Measurements from ENCODE around the gene CCNQ. TPM values are rescaled to one million over a fixed set of nuclear protein-coding genes. Genes with fewer than 3 reads are reported as not detected.

CCNQ gene
- total and polyA plus RNA-seq, 10 of the 15 experiments (the other 5 are each of a cell fraction or from before 2014, with no cell fraction given) = 0.45 to 36.2 (median 18.2) TPM

- 11% methylated on average over 5 of the region's 5 CpGs for WGBS (ENCODE audit: insufficient coverage, insufficient replicate concordance, low lambda C conversion rate, missing lambda C conversion rate)
- ChIA-PET POLR2A (interaction anchor here (0.7 kb wide), 1 partner anchor 9 kb away, joined by 3 read pairs; no protein-coding TSS in a partner anchor), RAD21 (ENCODE audit: unreplicated experiment) (no interaction called here), CTCF (interaction anchor here (2.2 kb wide), 1 partner anchor 31 kb away, joined by 6 read pairs; no protein-coding TSS in a partner anchor), SMC1A (ENCODE audit: uncharacterized antibody, unreplicated experiment) (interaction anchor here (0.6 kb wide), 1 partner anchor 26 kb away, joined by 3 read pairs; no protein-coding TSS in a partner anchor)
- intact Hi-C loops (cut with micrococcal nuclease; ENCODE audit: unreplicated experiment) = no loop called here
- Histone ChIP-seq H3K9ac (ENCODE audit: control insufficient read depth, insufficient read depth, low read length) (no peak overlapping the region), H3K36me3 (ENCODE audit: control insufficient read depth in 2 of 2, insufficient read depth in 2 of 2, low read length in 1 of 2) (no peaks in the 10 kb centered on the region), H3K4me3 (no peak overlapping the region), H2AFZ (ENCODE audit: control insufficient read depth, low read depth, low read length) (no peak overlapping the region), H4K20me1 (ENCODE audit: control insufficient read depth, insufficient read depth) (no peaks in the 10 kb centered on the region), H3K27ac (ENCODE audit: control insufficient read depth, insufficient read depth) (no peak overlapping the region), H3K4me2 (ENCODE audit: control insufficient read depth, insufficient read depth) (no peak overlapping the region), H3K9me3 (replicated peaks; ENCODE audit: control insufficient read depth, insufficient read depth, low read length) (no peaks in the 10 kb centered on the region; the same call in 2 of the 3 replicates), H3K4me1 (ENCODE audit: control insufficient read depth, insufficient read depth, low read length) (no peaks in the 10 kb centered on the region), H3K79me2 (ENCODE audit: control insufficient read depth, insufficient read depth, low read length) (no peaks in the 10 kb centered on the region), H3K27me3 (replicated peaks in 1 of 2; ENCODE audit: control insufficient read depth in 2 of 2, insufficient read depth in 2 of 2, low read length in 1 of 2) (peaks cover 1 to 2% of the 10 kb centered on the region in 2 experiments; a peak in 2 of 4 replicates)
- in situ Hi-C loops (cut with MboI) = no loop called here
- BruUV-seq (replicated peaks) = no TSS peak
- FAIRE-seq = no peak
- ATAC-seq = no peak
- no peak for DNase-seq (ENCODE audit: low read depth, low spot score)
- TF ChIP-seq FOS (IDR thresholded peaks at IDR 0.05; ENCODE audit: borderline replicate concordance, extremely low read depth, insufficient read length) = no peak
- TF ChIP-seq IRF4 (IDR thresholded peaks at IDR 0.05; ENCODE audit: low read depth, low read length) = no peak
- TF ChIP-seq IRF5 (IDR thresholded peaks at IDR 0.05; ENCODE audit: borderline replicate concordance) = no peak
- no peak for TF ChIP-seq RELA (IDR thresholded peaks at IDR 0.05; ENCODE audit: borderline replicate concordance, partially characterized antibody)
- TF ChIP-seq, protein P1, sequence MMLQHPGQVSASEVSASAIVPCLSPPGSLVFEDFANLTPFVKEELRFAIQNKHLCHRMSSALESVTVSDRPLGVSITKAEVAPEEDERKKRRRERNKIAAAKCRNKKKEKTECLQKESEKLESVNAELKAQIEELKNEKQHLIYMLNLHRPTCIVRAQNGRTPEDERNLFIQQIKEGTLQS (IDR thresholded peaks at IDR 0.05; ENCODE audit: borderline replicate concordance, extremely low read depth, low read depth, low read length) = no peak
- no peak for TF ChIP-seq ZNF274 (IDR thresholded peaks at IDR 0.05; ENCODE audit: insufficient read depth, insufficient read length)
- TF ChIP-seq ASH2L (IDR thresholded peaks at IDR 0.05; ENCODE audit: borderline replicate concordance, low read depth) = no peak
- no peak for TF ChIP-seq ATF7 (IDR thresholded peaks at IDR 0.05; ENCODE audit: low read depth)
Measured at GRCh38 chrX:153636716-153637115, 37.8 kb upstream of the CCNQ start.

Measured in GM12878 (cell line).